Measurements from ENCODE around the gene TUBGCP2. TPM values are rescaled to one million over a fixed set of nuclear protein-coding genes. Genes with fewer than 3 reads are reported as not detected.

The TUBGCP2 gene
- total RNA-seq, 1 donor from 2014 or later, result 53.2 TPM

GRCh38 chr10:133229265-133230043 lies 79.2 kb downstream of the TUBGCP2 start:
- no peak overlapping the region for H3K4me3 Mint-ChIP-seq (ENCODE audit: unreplicated experiment)
- H3K27me3 Mint-ChIP-seq (ENCODE audit: low read depth), result peaks cover 60% of the 10 kb centered on the region
- no peak for TF ChIP-seq CTCF (IDR thresholded peaks at IDR 0.05)

More at GRCh38 chr10:133229265-133230043, 79.2 kb downstream of the TUBGCP2 start:
- Mint-ChIP-seq H3K4me1 (ENCODE audit: low read depth) (peaks cover 15% of the 10 kb centered on the region), H3K36me3 (ENCODE audit: low read depth) (no peaks in the 10 kb centered on the region), H3K27ac (ENCODE audit: unreplicated experiment) (no peak overlapping the region), H3K9me3 (ENCODE audit: low read depth) (no peaks in the 10 kb centered on the region)
- no peak for DNase-seq (ENCODE audit: low spot score)

Small RNA genes within 50 kb of the gene (microRNA-seq; reads per million reads assigned to microRNA genes)
- gene MIR202 (ENCODE audit: borderline number of aligned reads), result not detected

Other genes with a start within 250 kb of the TUBGCP2 start
- gene ADGRA1, start 220.9 kb downstream of the TUBGCP2 start, total RNA-seq, result not detected in 3 replicates
- 0.24 to 0.72 TPM (median 0.55 TPM) in 3 replicates for gene KNDC1, start 148.7 kb downstream of the TUBGCP2 start, total RNA-seq
- gene UTF1, start 78.7 kb downstream of the TUBGCP2 start, total RNA-seq, result not detected in 3 replicates
- gene VENTX, start 71.0 kb downstream of the TUBGCP2 start, total RNA-seq, result not detected in 3 replicates
- 1.3 to 3.2 TPM (median 2.3 TPM) in 3 replicates for gene ADAM8, start 32.0 kb downstream of the TUBGCP2 start, total RNA-seq
- 25.6 to 33.0 TPM (median 32.7 TPM) in 3 replicates for gene ZNF511, start within 50 bp of the TUBGCP2 start, total RNA-seq
- gene CALY, start 28.0 kb upstream of the TUBGCP2 start, total RNA-seq, result 7.3 to 13.5 TPM (median 8.9 TPM) in 3 replicates
- gene PRAP1, start 38.5 kb upstream of the TUBGCP2 start, total RNA-seq, result not detected in 3 replicates
- 29.9 to 34.4 TPM (median 32.2 TPM) in 3 replicates for gene FUOM, start 49.1 kb upstream of the TUBGCP2 start, total RNA-seq
- gene ECHS1, start 64.5 kb upstream of the TUBGCP2 start, total RNA-seq, result 57.6 to 67.8 TPM (median 58.9 TPM) in 3 replicates
- gene PAOX, start 70.4 kb upstream of the TUBGCP2 start, total RNA-seq, result 5.9 to 7.6 TPM (median 6.3 TPM) in 3 replicates
- gene MTG1, start 85.3 kb upstream of the TUBGCP2 start, total RNA-seq, result 33.2 to 53.0 TPM (median 36.7 TPM) in 3 replicates
- 2.4 to 7.3 TPM (median 6.5 TPM) in 3 replicates for gene SPRN, start 115.8 kb upstream of the TUBGCP2 start, total RNA-seq
- gene SCART1, start 145.1 kb upstream of the TUBGCP2 start, total RNA-seq, result 2.2 to 6.6 TPM (median 2.4 TPM) in 3 replicates
- gene CYP2E1, start 218.5 kb upstream of the TUBGCP2 start, total RNA-seq, result 2.7 to 6.3 TPM (median 2.7 TPM) in 3 replicates

Measured in chondrocyte (in vitro differentiated cells).